Measurements from ENCODE around the gene ASTN1.

ASTN1 gene

GRCh38 chr1:177145106-177146070 is 19.1 kb downstream of the ASTN1 start:
- no peak overlapping the region for H3K4me3 ChIP-seq (ENCODE audit: low read length)
- no peaks in the 10 kb centered on the region for H3K27me3 ChIP-seq (ENCODE audit: control insufficient read depth, insufficient read depth, low read length)
- no peak overlapping the region for H3K9ac ChIP-seq (ENCODE audit: low read length)
- no peaks in the 10 kb centered on the region for H3K4me1 ChIP-seq (ENCODE audit: control insufficient read depth, insufficient read depth, low read length)
- no peaks in the 10 kb centered on the region for H3K36me3 ChIP-seq (ENCODE audit: control insufficient read depth, insufficient read depth, low read length)
- no peak overlapping the region for H3K27ac ChIP-seq (ENCODE audit: low read depth, low read length)

GRCh38 chr1:177142791-177143271 is 21.7 kb downstream of the ASTN1 start:
- H3K36me3 ChIP-seq (ENCODE audit: control insufficient read depth, insufficient read depth, low read length) = no peaks in the 10 kb centered on the region
- no peak overlapping the region for H3K9ac ChIP-seq (ENCODE audit: low read length)
- no peak overlapping the region for H3K27ac ChIP-seq (ENCODE audit: low read depth, low read length)
- no peaks in the 10 kb centered on the region for H3K27me3 ChIP-seq (ENCODE audit: control insufficient read depth, insufficient read depth, low read length)
- H3K4me3 ChIP-seq (ENCODE audit: low read length) = no peak overlapping the region
- H3K4me1 ChIP-seq (ENCODE audit: control insufficient read depth, insufficient read depth, low read length) = no peaks in the 10 kb centered on the region

- Histone ChIP-seq H3K27ac (ENCODE audit: low read depth, low read length) (no peak overlapping the region), H3K4me3 (ENCODE audit: low read length) (no peak overlapping the region), H3K9ac (ENCODE audit: low read length) (no peak overlapping the region), H3K27me3 (ENCODE audit: control insufficient read depth, insufficient read depth, low read length) (no peaks in the 10 kb centered on the region), H3K36me3 (ENCODE audit: control insufficient read depth, insufficient read depth, low read length) (no peaks in the 10 kb centered on the region), H3K4me1 (ENCODE audit: control insufficient read depth, insufficient read depth, low read length) (no peaks in the 10 kb centered on the region)
Observed at GRCh38 chr1:177142010-177142409, 22.5 kb downstream of the ASTN1 start.

- Histone ChIP-seq H3K27me3 (ENCODE audit: control insufficient read depth, insufficient read depth, low read length) (no peaks in the 10 kb centered on the region), H3K4me3 (ENCODE audit: low read length) (no peak overlapping the region), H3K36me3 (ENCODE audit: control insufficient read depth, insufficient read depth, low read length) (no peaks in the 10 kb centered on the region), H3K4me1 (ENCODE audit: control insufficient read depth, insufficient read depth, low read length) (no peaks in the 10 kb centered on the region), H3K27ac (ENCODE audit: low read depth, low read length) (no peak overlapping the region), H3K9ac (ENCODE audit: low read length) (no peak overlapping the region)
Observed at GRCh38 chr1:177138347-177138746, 26.2 kb downstream of the ASTN1 start.

- Histone ChIP-seq H3K27ac (ENCODE audit: low read depth, low read length) (no peak overlapping the region), H3K27me3 (ENCODE audit: control insufficient read depth, insufficient read depth, low read length) (no peaks in the 10 kb centered on the region), H3K9ac (ENCODE audit: low read length) (no peak overlapping the region), H3K4me3 (ENCODE audit: low read length) (no peak overlapping the region), H3K4me1 (ENCODE audit: control insufficient read depth, insufficient read depth, low read length) (no peaks in the 10 kb centered on the region), H3K36me3 (ENCODE audit: control insufficient read depth, insufficient read depth, low read length) (no peaks in the 10 kb centered on the region)
Observed at GRCh38 chr1:177137814-177138213, 26.7 kb downstream of the ASTN1 start.

GRCh38 chr1:177135250-177135649 is 29.3 kb downstream of the ASTN1 start:
- no peaks in the 10 kb centered on the region for H3K36me3 ChIP-seq (ENCODE audit: control insufficient read depth, insufficient read depth, low read length)
- no peaks in the 10 kb centered on the region for H3K4me1 ChIP-seq (ENCODE audit: control insufficient read depth, insufficient read depth, low read length)
- H3K27me3 ChIP-seq (ENCODE audit: control insufficient read depth, insufficient read depth, low read length) = no peaks in the 10 kb centered on the region
- H3K27ac ChIP-seq (ENCODE audit: low read depth, low read length) = no peak overlapping the region
- H3K4me3 ChIP-seq (ENCODE audit: low read length) = no peak overlapping the region
- H3K9ac ChIP-seq (ENCODE audit: low read length) = no peak overlapping the region

GRCh38 chr1:177133977-177134538 is 30.5 kb downstream of the ASTN1 start:
- H3K4me1 ChIP-seq (ENCODE audit: control insufficient read depth, insufficient read depth, low read length) = no peaks in the 10 kb centered on the region
- H3K36me3 ChIP-seq (ENCODE audit: control insufficient read depth, insufficient read depth, low read length) = no peaks in the 10 kb centered on the region
- no peaks in the 10 kb centered on the region for H3K27me3 ChIP-seq (ENCODE audit: control insufficient read depth, insufficient read depth, low read length)
- H3K4me3 ChIP-seq (ENCODE audit: low read length) = no peak overlapping the region
- H3K9ac ChIP-seq (ENCODE audit: low read length) = no peak overlapping the region
- H3K27ac ChIP-seq (ENCODE audit: low read depth, low read length) = no peak overlapping the region

GRCh38 chr1:177132141-177132540 is 32.4 kb downstream of the ASTN1 start:
- no peak overlapping the region for H3K9ac ChIP-seq (ENCODE audit: low read length)
- no peaks in the 10 kb centered on the region for H3K27me3 ChIP-seq (ENCODE audit: control insufficient read depth, insufficient read depth, low read length)

GRCh38 chr1:177131723-177132122 is 32.8 kb downstream of the ASTN1 start:
- H3K4me1 ChIP-seq (ENCODE audit: control insufficient read depth, insufficient read depth, low read length) = no peaks in the 10 kb centered on the region

More at GRCh38 chr1:177132141-177132540, 32.4 kb downstream of the ASTN1 start:
- H3K27ac ChIP-seq (ENCODE audit: low read depth, low read length) = no peak overlapping the region
- no peak overlapping the region for H3K4me3 ChIP-seq (ENCODE audit: low read length)
- H3K36me3 ChIP-seq (ENCODE audit: control insufficient read depth, insufficient read depth, low read length) = no peaks in the 10 kb centered on the region
- no peaks in the 10 kb centered on the region for H3K4me1 ChIP-seq (ENCODE audit: control insufficient read depth, insufficient read depth, low read length)

GRCh38 chr1:177130451-177130945 is 34.0 kb downstream of the ASTN1 start:
- no peaks in the 10 kb centered on the region for H3K36me3 ChIP-seq (ENCODE audit: control insufficient read depth, insufficient read depth, low read length)

More at GRCh38 chr1:177131723-177132122, 32.8 kb downstream of the ASTN1 start:
- Histone ChIP-seq H3K4me3 (ENCODE audit: low read length) (no peak overlapping the region), H3K27me3 (ENCODE audit: control insufficient read depth, insufficient read depth, low read length) (no peaks in the 10 kb centered on the region), H3K36me3 (ENCODE audit: control insufficient read depth, insufficient read depth, low read length) (no peaks in the 10 kb centered on the region), H3K27ac (ENCODE audit: low read depth, low read length) (no peak overlapping the region), H3K9ac (ENCODE audit: low read length) (no peak overlapping the region)

GRCh38 chr1:177128665-177129281 is 35.7 kb downstream of the ASTN1 start:
- H3K9ac ChIP-seq (ENCODE audit: low read length) = no peak overlapping the region
- no peaks in the 10 kb centered on the region for H3K4me1 ChIP-seq (ENCODE audit: control insufficient read depth, insufficient read depth, low read length)
- H3K36me3 ChIP-seq (ENCODE audit: control insufficient read depth, insufficient read depth, low read length) = no peaks in the 10 kb centered on the region
- no peak overlapping the region for H3K27ac ChIP-seq (ENCODE audit: low read depth, low read length)
- H3K27me3 ChIP-seq (ENCODE audit: control insufficient read depth, insufficient read depth, low read length) = no peaks in the 10 kb centered on the region
- no peak overlapping the region for H3K4me3 ChIP-seq (ENCODE audit: low read length)

More at GRCh38 chr1:177130451-177130945, 34.0 kb downstream of the ASTN1 start:
- no peaks in the 10 kb centered on the region for H3K27me3 ChIP-seq (ENCODE audit: control insufficient read depth, insufficient read depth, low read length)
- H3K27ac ChIP-seq (ENCODE audit: low read depth, low read length) = no peak overlapping the region
- no peak overlapping the region for H3K9ac ChIP-seq (ENCODE audit: low read length)
- no peak overlapping the region for H3K4me3 ChIP-seq (ENCODE audit: low read length)
- no peaks in the 10 kb centered on the region for H3K4me1 ChIP-seq (ENCODE audit: control insufficient read depth, insufficient read depth, low read length)

GRCh38 chr1:177126267-177126666 is 38.2 kb downstream of the ASTN1 start:
- H3K36me3 ChIP-seq (ENCODE audit: control insufficient read depth, insufficient read depth, low read length) = no peaks in the 10 kb centered on the region
- H3K27me3 ChIP-seq (ENCODE audit: control insufficient read depth, insufficient read depth, low read length) = no peaks in the 10 kb centered on the region
- H3K4me3 ChIP-seq (ENCODE audit: low read length) = no peak overlapping the region
- H3K9ac ChIP-seq (ENCODE audit: low read length) = no peak overlapping the region
- no peaks in the 10 kb centered on the region for H3K4me1 ChIP-seq (ENCODE audit: control insufficient read depth, insufficient read depth, low read length)
- H3K27ac ChIP-seq (ENCODE audit: low read depth, low read length) = no peak overlapping the region
